GM23248 (cell line): ENCODE data around the gene VCL. TPM values are rescaled to one million over a fixed set of nuclear protein-coding genes. Genes with fewer than 3 reads are reported as not detected.

Source experiments
- DNase-seq: peaks from one replicate; pipeline ENCODE4 v3.0.0-alpha.2; 2015
- H2AFZ ChIP-seq: fragments of 200-600 bp; sonication (generic); 2 replicates; pipeline ENCODE4 v1.6.1; 2016; ENCODE audit warnings: antibody characterized with exemption
- H3F3A ChIP-seq: fragments of 200-600 bp; sonication (generic); 2 replicates; pipeline ENCODE4 v1.6.1; 2016; ENCODE audit warnings: mild to moderate bottlenecking, antibody characterized with exemption, mixed run types; ENCODE audit not compliant: insufficient read depth
- H3K27ac ChIP-seq: fragments of 200-600 bp; sonication (generic); 2 replicates; pipeline ENCODE4 v1.5.1; 2016; ENCODE audit warnings: mild to moderate bottlenecking
- H3K27me3 ChIP-seq: fragments of 200-600 bp; sonication (generic); replicated peaks from 2 replicates; pipeline ENCODE4 v1.6.1; 2016; ENCODE audit warnings: mild to moderate bottlenecking; ENCODE audit not compliant: insufficient read depth
- H3K36me3 ChIP-seq: fragments of 200-600 bp; sonication (generic); 2 replicates; pipeline ENCODE4 v1.6.1; 2016; ENCODE audit warnings: low read depth, mild to moderate bottlenecking
- H3K4me1 ChIP-seq: fragments of 200-600 bp; sonication (generic); 2 replicates; pipeline ENCODE4 v1.6.1; 2016; ENCODE audit warnings: mild to moderate bottlenecking; ENCODE audit not compliant: insufficient read depth
- H3K4me2 ChIP-seq: fragments of 200-600 bp; sonication (generic); one replicate; pipeline ENCODE4 v1.6.1; 2016; ENCODE audit warnings: mild to moderate bottlenecking; ENCODE audit not compliant: unreplicated experiment
- H3K4me3 ChIP-seq: fragments of 200-600 bp; sonication (generic); 2 replicates; pipeline ENCODE4 v1.5.1; 2016; ENCODE audit warnings: mild to moderate bottlenecking
- H3K79me2 ChIP-seq: fragments of 200-600 bp; sonication (generic); 2 replicates; pipeline ENCODE4 v1.6.1; 2016; ENCODE audit warnings: mild to moderate bottlenecking; ENCODE audit not compliant: insufficient read depth
- H3K9ac ChIP-seq: fragments of 200-600 bp; sonication (generic); 2 replicates; pipeline ENCODE4 v1.6.1; 2016; ENCODE audit warnings: mild to moderate bottlenecking
- H3K9me2 ChIP-seq: fragments of 200-600 bp; sonication (generic); 2 replicates; pipeline ENCODE4 v1.6.1; 2016; ENCODE audit warnings: mixed run types, mild to moderate bottlenecking, moderate library complexity; ENCODE audit not compliant: insufficient read depth
- H3K9me3 ChIP-seq: fragments of 200-600 bp; sonication (generic); one replicate; pipeline ENCODE4 v1.6.1; 2017; ENCODE audit warnings: low read depth
- H4K20me1 ChIP-seq: fragments of 200-600 bp; sonication (generic); 2 replicates; pipeline ENCODE4 v1.6.0; 2016; ENCODE audit not compliant: insufficient read depth
- EZH2 ChIP-seq: fragments of 200-600 bp; sonication (generic); IDR thresholded peaks from 2 replicates; pipeline ENCODE4 v1.6.1; 2018; ENCODE audit warnings: antibody characterized with exemption, mild to moderate bottlenecking; ENCODE audit not compliant: insufficient read depth, poor library complexity, severe bottlenecking
- EZH2phosphoT487 ChIP-seq: fragments of 200-600 bp; sonication (generic); IDR thresholded peaks from 2 replicates; pipeline ENCODE4 v1.6.1; 2018; ENCODE audit warnings: antibody characterized with exemption, moderate library complexity, mild to moderate bottlenecking, low read depth; ENCODE audit not compliant: insufficient read depth
- WGBS, 2 experiments: methylation state at CpG; one replicate each; pipeline ENCODE4 v1.1.6; 2015 to 2017; ENCODE audit warnings: low lambda C conversion rate in 2 of 2, low coverage in 1 of 2; ENCODE audit errors: missing lambda C conversion rate in 2 of 2; 5-methylcytosine and 5-hydroxymethylcytosine counted together
- in situ Hi-C: fragments of 300-500 bp; cut with MboI; formaldehyde crosslinking; loops from 2 replicates; pipeline ENCODE4 v1.15.0; 2020
- polyA plus RNA-seq: library from polyadenylated mRNA; unstranded; fragments of >200 nt; fragmentation: Nextera tagmentation; extraction: Ambion mirVana; gene quantifications from 2 replicates; pipeline ENCODE4 v1.2.1, GENCODE V29; 2016
- total RNA-seq: library from RNA; depleted of rRNA; stranded (reverse); fragments of >200 nt; shearing (Covaris generic); gene quantifications from 2 replicates; pipeline ENCODE4 v1.2.3, GENCODE V29; 2014

Gene VCL
- total and polyA plus RNA-seq, 2 experiments from 2014 or later = 177 to 235 TPM

- peaks cover 45% of the 10 kb centered on the region for H3K4me1 ChIP-seq
- peak; percentile 90 for DNase-seq
- in situ Hi-C loops = no loop called here
- 0 to 2% methylated on average over 2 of the region's 2 CpGs for WGBS, 2 experiments
- TF ChIP-seq EZH2phosphoT487 (no peak), EZH2 (no peak)
- peak overlapping the region; percentile 45 for H3K4me3 ChIP-seq
- peaks cover 8% of the 10 kb centered on the region; the same call in 1 of the 2 replicates for H4K20me1 ChIP-seq
- H3K27me3 ChIP-seq = no peaks in the 10 kb centered on the region
- H3K79me2 ChIP-seq = peaks cover 93% of the 10 kb centered on the region
- no peaks in the 10 kb centered on the region for H3K9me3 ChIP-seq
- no peak overlapping the region for H2AFZ ChIP-seq
- peaks cover 69% of the 10 kb centered on the region for H3F3A ChIP-seq
- H3K4me2 ChIP-seq = peak overlapping the region; percentile 74
- no peaks in the 10 kb centered on the region for H3K9me2 ChIP-seq
- H3K27ac ChIP-seq = peak overlapping the region; percentile 84
- peak overlapping the region; percentile 45 for H3K9ac ChIP-seq
- peaks cover 30% of the 10 kb centered on the region for H3K36me3 ChIP-seq
Observed at GRCh38 chr10:74047304-74047703, 49.4 kb downstream of the VCL start.

GRCh38 chr10:74047871-74048270 is 50.0 kb downstream of the VCL start:
- Histone ChIP-seq H3K9ac (peak overlapping the region; percentile 45), H3K9me3 (no peaks in the 10 kb centered on the region), H3K79me2 (peaks cover 93% of the 10 kb centered on the region), H3K4me2 (peak overlapping the region; percentile 74), H3K27ac (peak overlapping the region; percentile 84), H3F3A (peaks cover 65% of the 10 kb centered on the region), H3K4me3 (peak overlapping the region; percentile 45), H3K4me1 (peaks cover 45% of the 10 kb centered on the region), H3K27me3 (no peaks in the 10 kb centered on the region), H4K20me1 (peaks cover 8% of the 10 kb centered on the region; the same call in 1 of the 2 replicates), H3K36me3 (peaks cover 30% of the 10 kb centered on the region), H2AFZ (no peak overlapping the region), H3K9me2 (no peaks in the 10 kb centered on the region)
- DNase-seq = peak; percentile 74
- WGBS, 2 experiments = 51 to 52% methylated on average over 3 of the region's 3 CpGs
- in situ Hi-C loops = no loop called here
- no peak for TF ChIP-seq EZH2phosphoT487
- TF ChIP-seq EZH2 = no peak

DNA sequence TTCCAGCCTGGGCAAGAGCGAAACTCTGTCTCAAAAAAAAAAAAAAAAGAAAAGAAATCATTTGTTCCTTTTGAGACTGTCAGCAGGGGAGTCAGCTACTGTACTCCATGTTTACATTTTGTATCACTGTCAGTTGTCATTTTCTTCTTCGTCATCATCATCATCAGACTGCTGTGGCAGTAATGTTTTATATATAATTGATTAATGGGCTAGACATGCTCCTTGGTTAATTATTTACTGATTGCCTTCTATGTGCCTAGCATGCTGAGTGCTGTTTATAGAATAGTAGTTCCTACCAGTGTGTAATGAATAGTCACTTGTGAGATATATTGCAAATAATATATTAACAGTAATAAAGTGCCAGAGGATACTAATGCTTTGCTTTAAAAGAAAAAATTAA is 50.5 kb downstream of the VCL start:
- peaks cover 65% of the 10 kb centered on the region for H3F3A ChIP-seq
- WGBS, 2 experiments = 98 to 100% methylated on average over 2 of the region's 2 CpGs

DNA sequence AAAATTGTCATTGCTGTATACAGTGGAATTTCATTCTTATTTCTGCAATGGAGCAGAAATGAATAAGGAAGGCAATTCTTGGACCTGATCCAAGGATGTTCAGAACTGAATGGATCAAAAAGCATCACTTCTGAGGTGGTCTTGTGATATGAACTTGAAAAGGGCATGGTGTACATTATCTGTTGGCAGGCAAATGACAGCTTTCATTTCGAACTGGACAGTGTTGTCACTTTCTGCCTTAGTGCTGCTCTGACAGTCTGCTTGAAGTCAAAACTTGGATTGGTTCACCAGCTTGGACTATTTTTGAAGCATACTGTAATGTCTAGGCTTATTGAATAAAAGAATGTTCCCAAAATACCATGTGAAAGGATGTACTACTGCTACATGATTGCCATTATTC is 52.0 kb downstream of the VCL start:
- H3K27ac ChIP-seq = peak overlapping the region; percentile 84; the same call in 1 of the 2 replicates
- TF ChIP-seq EZH2phosphoT487 (no peak), EZH2 (no peak)
- peaks cover 93% of the 10 kb centered on the region for H3K79me2 ChIP-seq
- in situ Hi-C loops = no loop called here
- H3K9me2 ChIP-seq = no peaks in the 10 kb centered on the region
- H4K20me1 ChIP-seq = peaks cover 8% of the 10 kb centered on the region; the same call in 1 of the 2 replicates
- H3K27me3 ChIP-seq = no peaks in the 10 kb centered on the region
- 26 to 30% methylated on average over 1 of the region's 1 CpG for WGBS, 2 experiments
- H3K9me3 ChIP-seq = no peaks in the 10 kb centered on the region
- H3K36me3 ChIP-seq = peaks cover 16% of the 10 kb centered on the region; the same call in 1 of the 2 replicates
- DNase-seq = no peak
- peaks cover 63% of the 10 kb centered on the region for H3F3A ChIP-seq
- H2AFZ ChIP-seq = no peak overlapping the region
- no peak overlapping the region for H3K9ac ChIP-seq
- H3K4me3 ChIP-seq = no peak overlapping the region
- H3K4me2 ChIP-seq = no peak overlapping the region
- H3K4me1 ChIP-seq = peaks cover 45% of the 10 kb centered on the region

More for the DNA sequence above, 50.5 kb downstream of the VCL start:
- Histone ChIP-seq H3K36me3 (peaks cover 27% of the 10 kb centered on the region), H3K4me1 (peaks cover 45% of the 10 kb centered on the region), H3K4me3 (no peak overlapping the region), H2AFZ (no peak overlapping the region), H3K79me2 (peaks cover 93% of the 10 kb centered on the region), H3K27me3 (no peaks in the 10 kb centered on the region), H3K9ac (no peak overlapping the region), H4K20me1 (peaks cover 8% of the 10 kb centered on the region; the same call in 1 of the 2 replicates), H3K27ac (peak overlapping the region; percentile 84), H3K9me3 (no peaks in the 10 kb centered on the region), H3K4me2 (peak overlapping the region; percentile 74), H3K9me2 (no peaks in the 10 kb centered on the region)
- no peak for DNase-seq
- TF ChIP-seq EZH2 = no peak
- no peak for TF ChIP-seq EZH2phosphoT487
- in situ Hi-C loops = no loop called here
